Stimulated activated naive CD4-positive, alpha-beta T cell treated with Interleukin-2 at 50 U/mL for 16 hours (primary cell): ENCODE data around the gene LRRC28.

Experiments
- DNase-seq: peaks from one replicate; lab custom pipeline; 2025; lab: John Stamatoyannopoulos, UW

Gene LRRC28

DNA sequence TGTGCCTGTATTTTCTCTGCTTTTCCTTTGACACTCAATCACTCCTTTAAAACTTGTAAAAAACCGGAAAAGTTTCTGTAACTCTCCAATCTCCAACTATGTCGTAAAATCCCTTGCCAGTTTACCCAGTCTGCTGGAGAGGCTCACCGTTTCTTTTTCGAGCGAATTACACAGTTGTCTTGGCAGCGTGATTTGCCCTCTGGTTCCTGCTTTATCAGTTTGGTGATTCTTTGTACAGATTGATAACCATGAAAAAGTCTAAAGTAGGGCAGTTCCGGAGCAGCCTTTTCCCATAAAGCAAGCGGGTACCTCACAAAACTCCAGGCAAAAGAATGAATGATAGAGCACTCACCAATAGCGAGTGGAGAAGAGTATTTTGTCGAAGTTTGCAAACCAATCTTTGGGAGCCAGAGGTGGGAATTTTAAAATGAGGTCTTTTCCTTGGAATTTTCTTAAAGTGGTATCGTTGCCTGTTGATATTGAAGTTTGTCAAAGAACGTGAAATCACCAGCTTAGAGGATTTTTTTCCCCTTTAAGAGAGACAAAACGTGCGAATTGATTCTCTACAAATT lies 1.9 kb upstream of the LRRC28 start, which contains the start of gene TTC23:
Gene TTC23 (minus strand): TSS at position 312 of the 572 bp plus-strand sequence. CDS start 20,869 bp downstream, outside the sequence.
- no peak for DNase-seq

DNA sequence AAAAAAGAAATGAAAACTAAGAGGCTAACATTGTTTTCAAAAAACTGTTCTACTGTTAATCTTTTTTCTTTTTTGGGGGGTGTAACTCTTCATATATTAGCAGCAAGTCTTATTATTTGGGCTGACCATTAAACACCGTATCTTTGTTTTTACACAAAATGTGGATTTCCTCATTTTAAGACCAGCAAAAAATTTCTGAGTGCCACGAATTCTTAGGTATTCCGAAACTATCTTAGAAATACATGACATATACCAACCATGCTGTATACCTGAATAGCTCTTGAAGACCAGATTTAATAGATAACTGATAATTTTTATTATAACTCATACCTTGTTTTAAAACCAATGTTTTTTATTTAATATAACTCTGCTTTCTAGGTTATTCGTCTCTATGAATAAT lies 1.3 kb upstream of the LRRC28 start:
- no peak for DNase-seq

DNA sequence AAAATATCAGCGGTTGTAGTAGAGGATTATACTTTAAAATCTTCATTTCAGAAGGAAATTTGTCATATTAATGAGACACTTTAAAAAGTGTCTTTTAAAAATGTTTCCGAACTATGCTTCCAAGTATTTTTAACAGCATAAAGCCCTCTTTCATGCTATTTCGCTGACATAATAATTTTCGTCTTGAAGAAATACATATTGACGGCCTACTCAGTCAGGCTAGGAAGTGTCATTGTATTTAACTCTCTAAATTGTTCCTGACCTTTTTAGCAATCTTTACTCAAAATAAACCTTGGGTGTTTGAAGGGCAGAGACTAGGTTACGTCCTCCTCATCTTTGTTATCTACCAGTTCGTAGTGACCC lies 806 bp upstream of the LRRC28 start:
- no peak for DNase-seq

GRCh38 chr15:99252326-99252725 lies 1.0 kb downstream of the LRRC28 start:
- no peak for DNase-seq

DNA sequence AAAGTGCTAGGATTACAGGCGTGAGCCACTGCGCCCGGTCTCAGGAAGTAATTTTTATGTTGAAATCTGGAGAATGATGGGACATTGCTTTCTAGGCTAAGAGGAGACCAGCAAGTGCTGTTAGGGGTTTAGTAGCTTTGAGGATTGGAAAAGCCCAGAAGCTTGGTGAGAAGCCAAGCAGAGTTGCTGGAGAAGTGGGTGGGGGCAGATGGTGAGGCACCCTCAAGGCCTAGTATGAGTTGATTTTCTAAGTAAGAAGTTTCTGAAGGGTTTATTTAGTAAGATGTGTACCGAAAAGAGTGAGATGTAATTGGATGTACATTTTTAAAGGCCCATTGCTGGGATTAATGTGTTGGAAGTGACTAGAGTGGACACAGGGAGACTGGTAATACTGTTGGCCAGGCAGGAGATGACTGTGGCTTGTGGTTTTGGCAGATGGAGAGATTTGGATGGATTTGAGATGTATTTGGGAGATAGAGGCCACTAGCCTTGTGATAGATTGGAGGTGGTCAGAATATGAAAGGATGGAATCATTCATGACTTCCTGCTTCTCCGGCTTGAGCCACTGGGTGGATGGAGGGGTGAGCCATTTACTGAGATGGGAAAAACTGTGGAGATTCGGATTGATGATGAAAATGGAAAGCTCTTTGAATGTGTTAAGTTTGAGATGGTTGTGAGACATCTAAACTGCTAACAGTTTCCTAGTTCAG lies 2.3 kb downstream of the LRRC28 start:
- no peak for DNase-seq

DNA sequence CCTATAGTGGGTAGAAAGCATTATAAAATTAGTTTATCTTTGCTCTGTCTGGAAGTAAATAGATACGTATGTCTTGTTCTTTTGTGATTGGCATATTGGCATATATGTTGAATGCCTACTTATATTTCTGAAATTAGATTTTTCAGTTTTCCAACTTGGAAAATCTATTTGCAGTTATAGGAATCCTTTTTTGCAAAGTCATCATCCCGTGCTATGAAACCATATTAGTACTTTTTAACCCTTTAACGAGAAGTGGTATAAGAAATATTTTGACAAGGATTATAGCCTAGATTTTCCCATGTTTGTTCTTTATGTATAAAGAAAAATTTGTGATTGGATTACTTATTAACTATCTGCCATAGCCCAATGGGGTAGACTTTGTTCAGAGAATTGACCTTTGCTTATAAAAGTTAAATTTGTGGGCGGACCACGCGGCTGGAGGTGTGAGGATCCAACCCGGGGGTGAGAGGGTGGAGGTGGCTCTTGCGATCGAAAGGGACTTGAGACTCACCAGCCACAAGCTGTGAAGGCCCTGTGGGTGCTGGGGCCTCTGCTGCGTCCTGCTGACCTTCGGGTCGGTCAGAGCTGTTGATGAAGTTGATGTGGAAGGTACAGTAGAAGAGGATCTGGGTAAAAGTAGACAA lies 5.9 kb downstream of the LRRC28 start:
- no peak for DNase-seq

- DNase-seq: no peak
Measured at GRCh38 chr15:99264125-99264524, 12.8 kb downstream of the LRRC28 start.

DNA sequence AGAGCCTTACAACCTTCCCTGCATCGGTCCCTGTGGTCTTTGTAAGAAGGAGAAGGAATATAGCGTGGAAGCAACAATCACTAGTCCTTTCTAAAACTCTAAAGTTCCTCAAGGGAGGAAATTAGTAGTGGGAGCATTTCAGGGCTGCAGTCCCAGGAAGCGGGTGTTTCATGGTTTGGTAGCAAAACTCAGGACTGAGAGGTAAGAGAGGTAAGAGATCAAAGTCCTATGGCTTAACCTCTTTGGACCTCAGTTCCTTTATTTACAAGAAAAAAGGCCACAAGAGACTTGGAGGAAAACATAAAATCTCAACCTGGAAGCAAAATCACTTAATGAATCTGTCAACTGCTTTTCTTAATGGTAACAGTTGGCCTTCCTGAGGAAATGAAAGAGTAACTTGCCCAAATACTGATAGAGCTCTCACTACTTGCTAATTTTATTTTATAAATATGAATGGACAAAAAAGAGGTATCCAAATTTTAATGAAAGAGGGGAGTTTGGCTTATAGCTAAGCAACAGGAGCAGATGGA lies 14.3 kb downstream of the LRRC28 start:
- no peak for DNase-seq

- no peak for DNase-seq
Measured at GRCh38 chr15:99267957-99268356, 16.7 kb downstream of the LRRC28 start.

GRCh38 chr15:99268431-99268830 lies 17.1 kb downstream of the LRRC28 start:
- no peak for DNase-seq

- DNase-seq: no peak
Measured at GRCh38 chr15:99273801-99274200, 22.5 kb downstream of the LRRC28 start.

DNA sequence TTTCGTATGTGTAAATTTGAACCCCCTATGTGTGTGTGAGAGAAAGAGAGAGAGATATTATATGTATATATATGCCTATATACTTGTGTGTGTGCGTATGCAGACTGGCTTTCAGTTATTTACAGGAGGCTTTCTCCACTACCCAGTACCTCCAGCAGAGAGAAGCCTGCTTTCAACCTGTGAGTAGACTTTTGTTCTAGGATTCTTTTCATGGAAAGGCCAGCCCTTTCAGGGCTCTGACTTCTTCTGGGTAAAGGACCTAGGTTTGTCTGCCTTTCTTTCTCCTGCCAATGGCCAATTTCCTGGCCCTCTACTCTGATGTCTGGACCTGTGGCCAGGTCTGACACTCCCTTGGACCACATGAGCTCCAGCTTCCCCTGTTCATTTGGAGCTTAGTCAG lies 23.8 kb downstream of the LRRC28 start:
- no peak for DNase-seq

- DNase-seq: no peak
Measured at GRCh38 chr15:99275525-99276128, 24.3 kb downstream of the LRRC28 start.

DNA sequence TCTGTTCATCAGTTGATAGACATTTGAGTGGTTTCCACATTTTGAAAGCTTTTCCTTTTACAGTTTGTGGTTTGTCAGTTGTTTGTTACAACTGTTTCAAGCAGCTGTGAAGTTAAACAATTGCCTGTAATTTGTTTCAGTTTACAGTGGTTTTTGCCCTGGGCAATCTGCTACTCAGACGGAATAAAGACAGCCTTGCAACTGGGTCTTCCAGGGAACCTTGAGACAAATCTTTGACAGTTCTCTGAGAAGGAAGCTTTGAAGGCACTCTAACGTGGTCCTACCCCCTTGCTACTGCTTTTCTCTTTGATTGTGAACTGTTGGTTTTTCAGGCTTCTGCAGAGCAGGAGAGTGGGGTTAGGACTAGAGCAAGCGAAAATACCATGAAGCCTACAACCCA lies 28.0 kb downstream of the LRRC28 start:
- no peak for DNase-seq

- DNase-seq: no peak
Measured at GRCh38 chr15:99279827-99280226, 28.5 kb downstream of the LRRC28 start.

GRCh38 chr15:99282121-99282520 lies 30.8 kb downstream of the LRRC28 start:
- no peak for DNase-seq

DNA sequence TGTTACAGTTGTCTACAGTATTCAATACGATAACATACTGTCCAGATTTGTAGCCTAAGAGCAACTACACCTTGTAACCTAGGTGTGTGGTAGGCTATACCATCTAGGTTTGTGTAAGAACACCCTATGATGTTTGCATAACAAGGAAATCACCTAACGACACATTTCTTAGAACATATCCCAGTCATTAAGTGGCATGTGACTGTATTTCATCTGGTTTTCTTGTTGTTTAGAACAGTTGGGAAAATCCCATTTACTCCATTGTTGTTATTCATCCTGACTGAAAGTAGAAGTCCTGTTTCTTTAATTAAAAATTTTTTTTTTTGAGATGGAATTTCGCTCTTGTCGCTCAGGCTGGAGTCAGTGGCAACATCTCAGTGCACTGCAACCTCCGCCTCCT lies 31.3 kb downstream of the LRRC28 start:
- DNase-seq: no peak

GRCh38 chr15:99283717-99284116 lies 32.4 kb downstream of the LRRC28 start:
- DNase-seq: no peak

GRCh38 chr15:99291643-99292042 lies 40.4 kb downstream of the LRRC28 start:
- no peak for DNase-seq

- DNase-seq: no peak
Measured at GRCh38 chr15:99295840-99296239, 44.6 kb downstream of the LRRC28 start.

DNA sequence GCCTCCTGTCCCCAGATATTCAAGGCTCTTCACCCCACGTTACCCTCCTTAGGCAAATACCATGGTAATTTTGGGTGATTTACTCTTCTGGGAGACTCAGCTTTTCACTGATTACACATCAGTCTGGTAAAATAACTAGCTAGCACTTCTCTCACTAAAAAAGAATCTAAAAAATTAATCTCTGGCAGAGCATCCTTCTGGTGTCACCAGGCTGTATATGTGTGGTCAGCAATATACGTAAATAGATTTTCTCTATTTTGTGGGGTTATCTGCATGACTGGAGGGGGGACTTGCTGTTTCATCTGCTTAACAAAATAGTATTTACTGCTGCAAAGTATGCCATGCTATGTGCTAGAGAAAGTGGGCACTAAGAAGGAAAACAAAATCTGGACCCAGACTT lies 45.1 kb downstream of the LRRC28 start:
- no peak for DNase-seq

GRCh38 chr15:99303907-99304306 lies 52.6 kb downstream of the LRRC28 start:
- DNase-seq: no peak
